Measurements from ENCODE around the gene IKZF2.

IKZF2 gene

DNA sequence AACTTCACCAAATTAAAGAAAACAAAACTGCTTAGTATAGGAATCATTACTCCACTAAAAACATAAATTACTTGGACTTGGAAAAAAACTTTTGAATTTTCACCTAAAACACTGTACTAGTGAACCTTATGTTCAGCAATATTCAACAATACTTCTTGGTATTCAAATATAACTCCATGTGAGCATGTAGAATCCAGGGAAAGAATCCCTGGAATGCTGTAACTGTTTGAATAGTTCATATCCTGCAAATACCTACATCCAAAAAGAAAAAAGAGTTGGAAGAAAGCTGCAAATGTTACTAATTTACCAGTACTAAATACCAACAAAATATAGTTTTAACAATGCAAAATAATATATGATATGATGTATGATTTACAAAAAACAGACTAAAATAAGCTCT, 65.4 kb downstream of the IKZF2 start:
- no peak for TF ChIP-seq POLR2AphosphoS5 (IDR thresholded peaks at IDR 0.05; ENCODE audit: low read depth)
- TF ChIP-seq GABPA (IDR thresholded peaks at IDR 0.05; ENCODE audit: low read depth), result no peak
- TF ChIP-seq, protein P1, sequence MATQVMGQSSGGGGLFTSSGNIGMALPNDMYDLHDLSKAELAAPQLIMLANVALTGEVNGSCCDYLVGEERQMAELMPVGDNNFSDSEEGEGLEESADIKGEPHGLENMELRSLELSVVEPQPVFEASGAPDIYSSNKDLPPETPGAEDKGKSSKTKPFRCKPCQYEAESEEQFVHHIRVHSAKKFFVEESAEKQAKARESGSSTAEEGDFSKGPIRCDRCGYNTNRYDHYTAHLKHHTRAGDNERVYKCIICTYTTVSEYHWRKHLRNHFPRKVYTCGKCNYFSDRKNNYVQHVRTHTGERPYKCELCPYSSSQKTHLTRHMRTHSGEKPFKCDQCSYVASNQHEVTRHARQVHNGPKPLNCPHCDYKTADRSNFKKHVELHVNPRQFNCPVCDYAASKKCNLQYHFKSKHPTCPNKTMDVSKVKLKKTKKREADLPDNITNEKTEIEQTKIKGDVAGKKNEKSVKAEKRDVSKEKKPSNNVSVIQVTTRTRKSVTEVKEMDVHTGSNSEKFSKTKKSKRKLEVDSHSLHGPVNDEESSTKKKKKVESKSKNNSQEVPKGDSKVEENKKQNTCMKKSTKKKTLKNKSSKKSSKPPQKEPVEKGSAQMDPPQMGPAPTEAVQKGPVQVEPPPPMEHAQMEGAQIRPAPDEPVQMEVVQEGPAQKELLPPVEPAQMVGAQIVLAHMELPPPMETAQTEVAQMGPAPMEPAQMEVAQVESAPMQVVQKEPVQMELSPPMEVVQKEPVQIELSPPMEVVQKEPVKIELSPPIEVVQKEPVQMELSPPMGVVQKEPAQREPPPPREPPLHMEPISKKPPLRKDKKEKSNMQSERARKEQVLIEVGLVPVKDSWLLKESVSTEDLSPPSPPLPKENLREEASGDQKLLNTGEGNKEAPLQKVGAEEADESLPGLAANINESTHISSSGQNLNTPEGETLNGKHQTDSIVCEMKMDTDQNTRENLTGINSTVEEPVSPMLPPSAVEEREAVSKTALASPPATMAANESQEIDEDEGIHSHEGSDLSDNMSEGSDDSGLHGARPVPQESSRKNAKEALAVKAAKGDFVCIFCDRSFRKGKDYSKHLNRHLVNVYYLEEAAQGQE (IDR thresholded peaks at IDR 0.05; ENCODE audit: insufficient replicate concordance, low read depth), result no peak
- TF ChIP-seq SPI1 (IDR thresholded peaks at IDR 0.05; ENCODE audit: borderline replicate concordance, low read depth), result no peak
- TF ChIP-seq, protein P2, sequence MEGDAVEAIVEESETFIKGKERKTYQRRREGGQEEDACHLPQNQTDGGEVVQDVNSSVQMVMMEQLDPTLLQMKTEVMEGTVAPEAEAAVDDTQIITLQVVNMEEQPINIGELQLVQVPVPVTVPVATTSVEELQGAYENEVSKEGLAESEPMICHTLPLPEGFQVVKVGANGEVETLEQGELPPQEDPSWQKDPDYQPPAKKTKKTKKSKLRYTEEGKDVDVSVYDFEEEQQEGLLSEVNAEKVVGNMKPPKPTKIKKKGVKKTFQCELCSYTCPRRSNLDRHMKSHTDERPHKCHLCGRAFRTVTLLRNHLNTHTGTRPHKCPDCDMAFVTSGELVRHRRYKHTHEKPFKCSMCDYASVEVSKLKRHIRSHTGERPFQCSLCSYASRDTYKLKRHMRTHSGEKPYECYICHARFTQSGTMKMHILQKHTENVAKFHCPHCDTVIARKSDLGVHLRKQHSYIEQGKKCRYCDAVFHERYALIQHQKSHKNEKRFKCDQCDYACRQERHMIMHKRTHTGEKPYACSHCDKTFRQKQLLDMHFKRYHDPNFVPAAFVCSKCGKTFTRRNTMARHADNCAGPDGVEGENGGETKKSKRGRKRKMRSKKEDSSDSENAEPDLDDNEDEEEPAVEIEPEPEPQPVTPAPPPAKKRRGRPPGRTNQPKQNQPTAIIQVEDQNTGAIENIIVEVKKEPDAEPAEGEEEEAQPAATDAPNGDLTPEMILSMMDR (IDR thresholded peaks at IDR 0.05; ENCODE audit: insufficient read depth, low read length), result no peak
- no peak for DNase-seq (ENCODE audit: low read depth in 1 of 2, low spot score in 1 of 2)
- Histone ChIP-seq H3K4me3 (replicated peaks; ENCODE audit: insufficient read depth, low read length) (no peak overlapping the region), H3K27me3 (ENCODE audit: insufficient read depth, poor library complexity, severe bottlenecking) (no peaks in the 10 kb centered on the region), H3K27ac (replicated peaks) (no peak overlapping the region)

DNA sequence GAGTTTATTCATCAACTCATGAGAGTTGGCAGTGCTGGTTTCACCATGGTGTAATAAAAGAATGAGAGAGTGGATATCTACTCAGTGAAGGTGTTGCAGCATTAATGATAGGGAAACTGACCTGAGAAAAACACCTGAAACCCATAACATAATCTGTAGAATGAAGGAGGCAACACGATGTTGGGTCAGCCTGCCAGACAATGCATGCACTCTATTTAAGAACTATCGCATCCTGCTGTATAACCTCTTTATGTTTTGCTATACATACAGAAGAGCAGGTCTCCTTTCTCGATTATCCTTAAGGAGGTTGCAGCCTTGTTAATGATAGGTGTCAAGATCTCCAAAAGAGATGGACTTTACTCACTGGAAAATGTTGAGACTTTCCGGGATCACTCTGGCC, 65.9 kb downstream of the IKZF2 start:
- Histone ChIP-seq H3K27ac (replicated peaks) (no peak overlapping the region), H3K27me3 (ENCODE audit: insufficient read depth, poor library complexity, severe bottlenecking) (no peaks in the 10 kb centered on the region), H3K4me3 (replicated peaks; ENCODE audit: insufficient read depth, low read length) (no peak overlapping the region)
- no peak for TF ChIP-seq POLR2AphosphoS5 (IDR thresholded peaks at IDR 0.05; ENCODE audit: low read depth)
- TF ChIP-seq, protein P1 (IDR thresholded peaks at IDR 0.05; ENCODE audit: insufficient replicate concordance, low read depth), result no peak
- TF ChIP-seq SPI1 (IDR thresholded peaks at IDR 0.05; ENCODE audit: borderline replicate concordance, low read depth), result no peak
- no peak for TF ChIP-seq GABPA (IDR thresholded peaks at IDR 0.05; ENCODE audit: low read depth)
- TF ChIP-seq, protein P2 (IDR thresholded peaks at IDR 0.05; ENCODE audit: insufficient read depth, low read length), result no peak
- DNase-seq (ENCODE audit: low read depth in 1 of 2, low spot score in 1 of 2), result no peak

DNA sequence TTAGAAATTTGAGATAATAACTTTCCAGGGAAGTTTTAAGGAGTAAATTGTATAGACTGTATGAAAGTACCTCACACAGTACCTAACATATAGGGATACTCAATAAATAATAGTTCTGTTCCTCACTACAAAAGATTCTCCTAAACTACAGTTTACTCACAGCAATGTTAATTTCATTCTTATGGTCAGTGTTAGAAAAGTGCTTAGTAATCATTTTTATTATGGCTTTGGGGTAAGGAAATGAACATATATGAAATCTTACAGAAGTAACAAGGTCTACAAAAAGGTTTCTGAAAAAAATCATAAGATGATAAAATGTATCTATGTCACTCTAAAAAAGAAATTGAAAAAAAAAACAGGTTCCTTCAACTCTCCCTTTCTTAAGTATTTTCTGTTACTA, 67.2 kb downstream of the IKZF2 start:
- TF ChIP-seq POLR2AphosphoS5 (IDR thresholded peaks at IDR 0.05; ENCODE audit: low read depth) (no peak), SPI1 (IDR thresholded peaks at IDR 0.05; ENCODE audit: borderline replicate concordance, low read depth) (no peak), GABPA (IDR thresholded peaks at IDR 0.05; ENCODE audit: low read depth) (no peak)
- TF ChIP-seq, protein P2 (IDR thresholded peaks at IDR 0.05; ENCODE audit: insufficient read depth, low read length), result no peak
- TF ChIP-seq, protein P1 (IDR thresholded peaks at IDR 0.05; ENCODE audit: insufficient replicate concordance, low read depth), result no peak

More for the DNA sequence above, 67.2 kb downstream of the IKZF2 start:
- H3K4me3 ChIP-seq (replicated peaks; ENCODE audit: insufficient read depth, low read length), result no peak overlapping the region
- no peak overlapping the region for H3K27ac ChIP-seq (replicated peaks)
- H3K27me3 ChIP-seq (ENCODE audit: insufficient read depth, poor library complexity, severe bottlenecking), result no peaks in the 10 kb centered on the region
- no peak for DNase-seq (ENCODE audit: low read depth in 1 of 2, low spot score in 1 of 2)

Measured in HL-60 (cell line).